H1 (cell line): ENCODE measurements around the gene OR13C4. TPM values are rescaled to one million over a fixed set of nuclear protein-coding genes. Genes with fewer than 3 reads are reported as not detected.

ENCODE experiments used
- CTCF ChIA-PET: fragments of 300-600 bp; sonication (Branson Sonifier 250); formaldehyde crosslinking; loops from one replicate; lab custom pipeline; 2021; ENCODE audit not compliant: partially characterized antibody; lab: Charles Lee
- POLR2A ChIA-PET: fragments of 300-600 bp; sonication (Branson Sonifier 250); formaldehyde crosslinking; loops from one replicate; lab custom pipeline; 2021; ENCODE audit warnings: inconsistent platforms; ENCODE audit not compliant: partially characterized antibody; lab: Charles Lee
- DNase-seq, 2 experiments: peaks; one replicate each; pipeline versions ENCODE4 v3.0.0 to v3.0.0-alpha.2; 2010 to 2022; ENCODE audit warnings: low spot score in 2 of 2, low read depth in 1 of 2, mixed read lengths in 1 of 2
- FAIRE-seq: peaks from 2 replicates; lab custom pipeline; 2011; peaks lifted over from hg19 to GRCh38; lab: Jason Lieb, UNC
- H2AFZ ChIP-seq: 2 replicates; pipeline ENCODE4 v1.8.1; 2012; ENCODE audit warnings: low read length, inconsistent platforms
- H2AK5ac ChIP-seq: 2 replicates; pipeline ENCODE4 v1.6.1; 2013; ENCODE audit warnings: low read depth, low read length
- H2BK120ac ChIP-seq: replicated peaks from 2 replicates; pipeline ENCODE3; 2013; ENCODE audit warnings: low read depth, low read length, inconsistent platforms
- H2BK12ac ChIP-seq: 2 replicates; pipeline ENCODE4 v1.6.1; 2013; ENCODE audit warnings: low read depth, low read length
- H2BK15ac ChIP-seq: 2 replicates; pipeline ENCODE4 v1.6.1; 2013; ENCODE audit warnings: low read length
- H2BK20ac ChIP-seq: 2 replicates; pipeline ENCODE4 v1.6.1; 2013; ENCODE audit warnings: low read length
- H2BK5ac ChIP-seq: 2 replicates; pipeline ENCODE4 v1.6.1; 2013; ENCODE audit warnings: low read depth, low read length
- H3K14ac ChIP-seq: 2 replicates; pipeline ENCODE4 v1.6.1; 2013; ENCODE audit warnings: inconsistent platforms; ENCODE audit not compliant: insufficient read length
- H3K18ac ChIP-seq: 2 replicates; pipeline ENCODE4 v1.6.1; 2013; ENCODE audit warnings: low read length; ENCODE audit errors: extremely low read depth
- H3K23ac ChIP-seq: 2 replicates; pipeline ENCODE4 v1.6.1; 2013; ENCODE audit warnings: inconsistent platforms; ENCODE audit not compliant: insufficient read length
- H3K23me2 ChIP-seq: 2 replicates; pipeline ENCODE4 v1.6.1; 2013; ENCODE audit warnings: low read depth, low read length
- H3K27ac ChIP-seq: 2 replicates; pipeline ENCODE4 v1.6.1; 2011; ENCODE audit warnings: low read depth, low read length, inconsistent platforms
- H3K27me3 ChIP-seq, 4 experiments: replicated peaks in 1 of 4; 1 replicate in 1 of 4; 2 replicates in 3 of 4; pipeline versions ENCODE4 v1.6.1 to v1.8.1; 2011 to 2013; ENCODE audit warnings: low read length in 3 of 4, mild to moderate bottlenecking in 3 of 4, inconsistent platforms in 2 of 4, mixed read lengths in 2 of 4, moderate library complexity in 1 of 4; ENCODE audit not compliant: control insufficient read depth in 3 of 4, insufficient read depth in 3 of 4; ENCODE audit errors: extremely low read depth in 1 of 4
- H3K36me3 ChIP-seq, 4 experiments: 2 replicates each; pipeline versions ENCODE4 v1.6.1 to v1.8.1; 2011 to 2013; ENCODE audit warnings: mild to moderate bottlenecking in 4 of 4, low read length in 3 of 4, moderate library complexity in 2 of 4, control low read depth in 1 of 4, inconsistent platforms in 1 of 4; ENCODE audit not compliant: insufficient read depth in 4 of 4, control insufficient read depth in 2 of 4
- H3K4ac ChIP-seq: replicated peaks from 2 replicates; pipeline ENCODE3; 2013; ENCODE audit warnings: low read length, low read depth, mixed read lengths, inconsistent platforms; ENCODE audit not compliant: insufficient read length
- H3K4me1 ChIP-seq, 4 experiments: replicated peaks in 1 of 4; 1 replicate in 1 of 4; 2 replicates in 3 of 4; pipeline versions ENCODE4 v1.6.1 to v1.8.1; 2011 to 2013; ENCODE audit warnings: low read length in 3 of 4, inconsistent platforms in 2 of 4, mixed read lengths in 1 of 4; ENCODE audit not compliant: insufficient read depth in 4 of 4, control insufficient read depth in 3 of 4
- H3K4me2 ChIP-seq, 2 experiments: 2 replicates each; pipeline versions ENCODE4 v1.6.1 to v1.8.1; 2011 to 2013; ENCODE audit warnings: low read depth in 2 of 2, low read length in 2 of 2, control low read depth in 1 of 2, inconsistent platforms in 1 of 2, mild to moderate bottlenecking in 1 of 2; ENCODE audit not compliant: insufficient read depth in 1 of 2
- H3K4me3 ChIP-seq, 4 experiments: fragments of 200-600, 300-600 bp in 1 of 4; sonication (generic), shearing (Covaris generic), sonication (Bioruptor Twin) in 1 of 4; 2 replicates each; pipeline versions ENCODE4 v1.5.1 to v1.8.1; 2011 to 2016; ENCODE audit warnings: low read length in 4 of 4, low read depth in 3 of 4, control low read depth in 2 of 4, inconsistent platforms in 2 of 4, mild to moderate bottlenecking in 2 of 4, mixed read lengths in 1 of 4, moderate library complexity in 1 of 4; ENCODE audit not compliant: insufficient read depth in 2 of 4; ENCODE audit errors: extremely low read depth in 1 of 4
- H3K56ac ChIP-seq: replicated peaks from 2 replicates; pipeline ENCODE3; 2013; ENCODE audit warnings: low read depth, mild to moderate bottlenecking, mixed read lengths, low read length, inconsistent platforms; ENCODE audit not compliant: insufficient read length
- H3K79me1 ChIP-seq: 2 replicates; pipeline ENCODE4 v1.6.1; 2013; ENCODE audit warnings: low read depth, low read length, control low read depth
- H3K79me2 ChIP-seq, 2 experiments: 2 replicates each; pipeline versions ENCODE4 v1.6.1 to v1.8.1; 2012 to 2013; ENCODE audit warnings: low read length in 2 of 2, mild to moderate bottlenecking in 2 of 2, inconsistent platforms in 1 of 2; ENCODE audit not compliant: insufficient read depth in 2 of 2, control insufficient read depth in 1 of 2
- H3K9ac ChIP-seq, 4 experiments: replicated peaks in 1 of 4; 1 replicate in 1 of 4; 2 replicates in 3 of 4; pipeline versions ENCODE4 v1.6.1 to v1.8.1; 2011 to 2013; ENCODE audit warnings: low read depth in 3 of 4, low read length in 3 of 4, control low read depth in 2 of 4, mild to moderate bottlenecking in 2 of 4, moderate library complexity in 2 of 4, inconsistent platforms in 1 of 4; ENCODE audit errors: extremely low read depth in 1 of 4
- H3K9me3 ChIP-seq, 2 experiments: 2 replicates each; pipeline versions ENCODE4 v1.6.1 to v1.8.1; 2012 to 2013; ENCODE audit warnings: mild to moderate bottlenecking in 2 of 2, moderate library complexity in 2 of 2, control low read depth in 1 of 2, inconsistent platforms in 1 of 2, low read depth in 1 of 2, low read length in 1 of 2, mixed read lengths in 1 of 2; ENCODE audit not compliant: insufficient read depth in 2 of 2
- H4K20me1 ChIP-seq, 2 experiments: replicated peaks in 1 of 2; 2 replicates each; pipeline versions ENCODE3 to v1.8.1; 2011 to 2013; ENCODE audit warnings: inconsistent platforms in 2 of 2, low read length in 2 of 2, mild to moderate bottlenecking in 1 of 2; ENCODE audit not compliant: insufficient read depth in 2 of 2, control insufficient read depth in 1 of 2
- H4K5ac ChIP-seq: 2 replicates; pipeline ENCODE4 v1.6.1; 2013; ENCODE audit warnings: low read length, low read depth, mixed read lengths, inconsistent platforms; ENCODE audit not compliant: insufficient read length
- H4K8ac ChIP-seq: 2 replicates; pipeline ENCODE4 v1.8.0; 2013; ENCODE audit warnings: mild to moderate bottlenecking, moderate library complexity, low read length, inconsistent platforms; ENCODE audit not compliant: insufficient read depth; ENCODE audit errors: extremely low read depth
- H4K91ac ChIP-seq: replicated peaks from 2 replicates; pipeline ENCODE3; 2013; ENCODE audit warnings: low read length, mixed read lengths, inconsistent platforms; ENCODE audit not compliant: insufficient read length
- ASH2L ChIP-seq: fragments of 200-600, 300-600 bp; sonication (generic); IDR thresholded peaks from one replicate; pipeline ENCODE4 v1.7.1; 2017; ENCODE audit warnings: low read length
- CTBP2 ChIP-seq: IDR thresholded peaks from 2 replicates; pipeline ENCODE4 v1.7.0; 2011; ENCODE audit warnings: borderline replicate concordance, mild to moderate bottlenecking, moderate library complexity, mixed read lengths, low read length; ENCODE audit not compliant: insufficient read depth, insufficient read length
- GABPA ChIP-seq: IDR thresholded peaks from 2 replicates; pipeline ENCODE4 v1.6.1; 2011; ENCODE audit warnings: mild to moderate bottlenecking, low read length, moderate library complexity, borderline replicate concordance; ENCODE audit not compliant: insufficient read depth
- HDAC6 ChIP-seq: IDR thresholded peaks from one replicate; pipeline ENCODE4 v1.7.1; 2012; ENCODE audit warnings: low read depth, mild to moderate bottlenecking, inconsistent platforms, low read length, moderate library complexity
- KDM1A ChIP-seq: fragments of 200-600, 300-600 bp; sonication (generic); IDR thresholded peaks from 2 replicates; pipeline ENCODE4 v1.7.1; 2016; ENCODE audit warnings: mild to moderate bottlenecking, low read length, borderline replicate concordance
- POLR2A ChIP-seq, 2 experiments: IDR thresholded peaks; 1 replicate in 1 of 2; 2 replicates in 1 of 2; pipeline ENCODE4 v1.6.1; 2011; ENCODE audit warnings: low read depth in 2 of 2, low read length in 2 of 2, mild to moderate bottlenecking in 2 of 2; ENCODE audit errors: control extremely low read depth in 1 of 2
- RBBP5 ChIP-seq: IDR thresholded peaks from 2 replicates; pipeline ENCODE4 v1.7.1; 2012; ENCODE audit warnings: low read depth, mild to moderate bottlenecking, inconsistent platforms, low read length, moderate library complexity, borderline replicate concordance
- SIX5 ChIP-seq: IDR thresholded peaks from 2 replicates; pipeline ENCODE4 v1.6.1; 2011; ENCODE audit warnings: mild to moderate bottlenecking, low read depth, low read length
- SP1 ChIP-seq: IDR thresholded peaks from 2 replicates; pipeline ENCODE4 v1.6.1; 2011; ENCODE audit warnings: low read depth, low read length
- SP2 ChIP-seq: IDR thresholded peaks from 2 replicates; pipeline ENCODE4 v1.6.1; 2012; ENCODE audit warnings: mild to moderate bottlenecking, low read length, inconsistent platforms
- SUZ12 ChIP-seq: fragments of 200-600 bp; sonication (generic); IDR thresholded peaks from 2 replicates; pipeline ENCODE4 v1.6.1; 2012; ENCODE audit warnings: mild to moderate bottlenecking, inconsistent platforms, low read length, moderate library complexity, mixed read lengths
- TCF12 ChIP-seq: IDR thresholded peaks from 2 replicates; pipeline ENCODE4 v1.6.1; 2011; ENCODE audit warnings: low read depth, mild to moderate bottlenecking, low read length
- WGBS, 2 experiments: shearing (Covaris generic) in 1 of 2; methylation state at CpG; one replicate each; pipeline versions ENCODE4 v1.1.6 to v1.1.7; 2013 to 2015; ENCODE audit warnings: low lambda C conversion rate in 2 of 2, mixed read lengths in 2 of 2, inconsistent platforms in 1 of 2, low coverage in 1 of 2, missing lambda C conversion rate in 1 of 2; ENCODE audit not compliant: insufficient replicate concordance in 2 of 2, insufficient coverage in 1 of 2, insufficient read length in 1 of 2; ENCODE audit errors: extremely low coverage in 1 of 2, missing lambda C conversion rate in 1 of 2; 5-methylcytosine and 5-hydroxymethylcytosine counted together
- polyA plus RNA-seq, 7 experiments: library from polyadenylated mRNA; depleted of rRNA in 3 of 7; stranded (reverse) in 5 of 7; unstranded in 2 of 7; fragments of >200 nt in 5 of 7; fragments of 200-250 nt in 2 of 7; gene quantifications; 1 replicate in 5 of 7; 2 replicates in 1 of 7; 4 replicates in 1 of 7; pipeline versions ENCODE4 v1.2.1 to v1.2.3, GENCODE V29; 2011 to 2013; ENCODE audit warnings: missing spikeins in 2 of 7, mixed read lengths in 2 of 7
- total RNA-seq: library from RNA; stranded (reverse); fragmentation: NEBNext Ultra II Directional; extraction: Animal tissue kit (Norgen Biotek cat#: 25700); gene quantifications from 2 replicates; pipeline ENCODE4 v1.2.1, GENCODE V29; 2021
- TF ChIP-seq, protein P1 (sequence below): IDR thresholded peaks from 2 replicates; pipeline ENCODE4 v1.6.1; 2012; ENCODE audit warnings: inconsistent platforms

The OR13C4 gene
- total and polyA plus RNA-seq, 2 of the 8 experiments (the other 6 are each of a cell fraction or from before 2014, with no cell fraction given): not detected

DNA sequence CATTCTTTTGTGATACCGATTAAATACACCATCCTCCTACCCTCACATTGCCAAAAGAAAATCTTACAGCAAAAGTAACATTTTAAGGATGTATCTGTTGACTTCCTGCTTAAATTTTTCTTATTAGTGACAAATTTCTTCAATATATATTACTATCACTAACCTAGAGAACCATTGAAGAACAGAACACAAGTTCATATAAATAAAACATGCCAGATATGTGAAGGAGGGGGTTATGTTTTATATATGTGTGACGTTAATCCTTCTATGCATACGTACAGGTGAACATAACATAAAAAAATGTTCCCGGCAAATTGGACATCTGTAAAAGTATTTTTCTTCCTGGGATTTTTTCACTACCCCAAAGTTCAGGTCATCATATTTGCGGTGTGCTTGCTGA, 23.0 kb downstream of the OR13C4 start, which contains the start of gene OR13F1:
Gene OR13F1 (plus strand): TSS at position 301 of the 400 bp plus-strand sequence. CDS start 0 bp downstream, at position 301.
- no peak for FAIRE-seq
- no peak within 1 kb of the TSS for H2BK5ac ChIP-seq
- no peak for TF ChIP-seq SP1
- no peak for TF ChIP-seq TCF12
- no peak for TF ChIP-seq SIX5
- no peak for TF ChIP-seq ASH2L
- no peak for TF ChIP-seq KDM1A
- no peak for TF ChIP-seq SUZ12
- TF ChIP-seq SP2: no peak
- no peak for TF ChIP-seq GABPA
- TF ChIP-seq CTBP2: no peak
- TF ChIP-seq POLR2A (IDR thresholded peaks at IDR 0.05; ENCODE audit: control extremely low read depth in 1 of 2, low read depth in 2 of 2, low read length in 2 of 2): no peak
- TF ChIP-seq HDAC6: no peak
- no peak for TF ChIP-seq RBBP5
- TF ChIP-seq, protein P1, sequence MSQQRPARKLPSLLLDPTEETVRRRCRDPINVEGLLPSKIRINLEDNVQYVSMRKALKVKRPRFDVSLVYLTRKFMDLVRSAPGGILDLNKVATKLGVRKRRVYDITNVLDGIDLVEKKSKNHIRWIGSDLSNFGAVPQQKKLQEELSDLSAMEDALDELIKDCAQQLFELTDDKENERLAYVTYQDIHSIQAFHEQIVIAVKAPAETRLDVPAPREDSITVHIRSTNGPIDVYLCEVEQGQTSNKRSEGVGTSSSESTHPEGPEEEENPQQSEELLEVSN: no peak
- no peak within 1 kb of the TSS for H3K14ac ChIP-seq
- ChIA-PET POLR2A (no interaction called here), CTCF (no interaction called here)
- H3K27ac ChIP-seq: no peak within 1 kb of the TSS
- H3K23me2 ChIP-seq: no peaks in the 10 kb centered on the region
- no peaks in the 10 kb centered on the region for H3K79me2 ChIP-seq
- H2AFZ ChIP-seq: no peak within 1 kb of the TSS
- H3K4me2 ChIP-seq: no peak within 1 kb of the TSS
- H3K23ac ChIP-seq: no peak within 1 kb of the TSS
- H4K91ac ChIP-seq: no peak within 1 kb of the TSS
- H3K79me1 ChIP-seq: no peaks in the 10 kb centered on the region
- H3K18ac ChIP-seq: no peak within 1 kb of the TSS
- H3K4ac ChIP-seq: no peak within 1 kb of the TSS
- H4K8ac ChIP-seq: no peak within 1 kb of the TSS
- H2BK20ac ChIP-seq: no peak within 1 kb of the TSS
- no peak within 1 kb of the TSS for H2BK15ac ChIP-seq
- H4K20me1 ChIP-seq: no peaks in the 10 kb centered on the region
- H3K4me3 ChIP-seq: no peak within 1 kb of the TSS
- DNase-seq: no peak
- H2AK5ac ChIP-seq: no peak within 1 kb of the TSS
- H3K27me3 ChIP-seq: no peaks in the 10 kb centered on the region
- no peak within 1 kb of the TSS for H3K56ac ChIP-seq
- 92% methylated on average over 5 of the region's 5 CpGs; no CpG with 5 or more reads in 1 of the 2 experiments for WGBS, 2 experiments
- no peaks in the 10 kb centered on the region for H3K9me3 ChIP-seq
- H3K4me1 ChIP-seq: no peaks in the 10 kb centered on the region
- no peak within 1 kb of the TSS for H3K9ac ChIP-seq
- H2BK12ac ChIP-seq: no peak within 1 kb of the TSS
- H3K36me3 ChIP-seq: no peaks in the 10 kb centered on the region
- H2BK120ac ChIP-seq: no peak within 1 kb of the TSS
- no peak within 1 kb of the TSS for H4K5ac ChIP-seq
